HG02798 (cell line): ENCODE data around the gene TIMP4.

ENCODE experiments used
- ATAC-seq: cut with Tn5 transposase; IDR thresholded peaks from one replicate; pipeline ENCODE4 v1.9.1; 2021; ENCODE audit warnings: mild to moderate bottlenecking; ENCODE audit not compliant: unreplicated experiment, poor library complexity

Gene TIMP4

DNA sequence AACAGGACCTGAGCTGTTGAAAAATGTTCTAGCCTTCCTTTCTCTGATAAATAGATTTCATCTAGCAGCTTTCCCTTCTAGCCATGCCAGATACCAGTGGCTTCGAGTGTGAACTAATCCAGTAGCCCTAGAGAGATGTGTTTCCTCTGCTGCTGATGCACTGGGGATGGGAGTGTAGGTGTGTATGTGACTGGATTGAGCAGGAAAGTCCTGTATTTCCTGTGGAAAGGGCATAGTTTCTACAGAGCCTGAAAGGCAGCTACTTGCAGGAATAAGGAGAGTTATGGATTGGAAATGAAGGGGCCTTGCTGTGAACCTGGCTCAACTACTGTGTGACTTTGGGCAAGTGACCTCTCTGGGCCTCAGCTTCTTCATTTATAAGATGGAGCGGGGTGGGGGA is 8.6 kb downstream of the TIMP4 start:
- no peak for ATAC-seq

DNA sequence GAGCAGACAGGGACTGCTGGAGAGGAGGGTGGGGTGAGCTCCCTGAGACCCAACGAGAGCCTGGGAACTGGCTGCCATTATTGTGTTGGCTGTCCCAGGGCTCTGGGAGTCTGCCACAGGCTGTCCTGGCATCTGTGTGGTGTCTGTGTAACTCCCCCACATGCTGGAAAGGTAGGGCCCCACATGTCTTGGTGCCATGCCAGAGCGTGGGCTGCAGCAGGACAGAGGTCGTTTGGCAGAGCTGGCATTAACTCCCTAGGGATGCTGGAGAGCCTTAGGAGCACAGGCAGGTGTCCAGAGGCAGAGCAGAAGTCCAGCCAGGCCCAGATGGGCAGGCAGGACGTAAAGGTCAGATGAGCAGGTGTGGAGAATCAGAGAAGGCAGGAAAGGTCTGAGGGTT is 9.7 kb downstream of the TIMP4 start:
- no peak for ATAC-seq

DNA sequence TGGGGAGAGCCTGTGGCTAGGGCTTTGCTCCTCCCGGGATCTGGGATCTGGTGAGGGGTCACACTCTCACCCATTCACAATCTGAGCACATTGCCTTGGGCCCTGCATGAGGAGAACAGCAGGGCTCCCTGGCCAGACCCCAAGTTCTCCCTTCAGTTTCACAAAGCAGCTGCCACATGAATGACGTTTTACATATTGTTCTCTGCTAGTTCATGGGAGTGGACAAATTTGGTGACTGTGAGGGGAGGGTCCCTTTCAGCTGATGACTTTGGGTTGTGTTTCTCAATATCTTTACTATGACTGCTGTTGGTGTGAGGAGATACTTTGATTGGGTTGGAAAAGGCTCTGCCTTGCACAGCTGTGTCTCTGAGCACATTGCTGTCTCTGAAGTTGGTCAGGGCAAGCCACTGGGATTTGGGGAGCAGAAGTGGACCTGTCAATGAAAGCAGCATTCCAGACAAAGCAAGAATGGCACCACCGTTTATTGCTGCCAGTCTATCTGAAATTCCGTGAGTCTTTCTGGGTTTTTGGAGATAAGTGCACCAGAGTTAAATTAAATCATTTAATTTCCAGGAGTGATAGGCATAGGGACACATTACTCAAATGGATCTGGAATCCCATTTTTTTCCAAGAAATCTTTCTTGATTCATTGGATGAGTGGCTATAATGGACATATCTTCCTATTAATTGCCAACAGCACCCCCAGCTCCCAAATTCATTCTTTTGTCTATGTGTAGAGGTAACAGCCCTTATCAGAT is 10.3 kb downstream of the TIMP4 start:
- no peak for ATAC-seq

GRCh38 chr3:12147049-12147780 is 11.5 kb downstream of the TIMP4 start:
- no peak for ATAC-seq

DNA sequence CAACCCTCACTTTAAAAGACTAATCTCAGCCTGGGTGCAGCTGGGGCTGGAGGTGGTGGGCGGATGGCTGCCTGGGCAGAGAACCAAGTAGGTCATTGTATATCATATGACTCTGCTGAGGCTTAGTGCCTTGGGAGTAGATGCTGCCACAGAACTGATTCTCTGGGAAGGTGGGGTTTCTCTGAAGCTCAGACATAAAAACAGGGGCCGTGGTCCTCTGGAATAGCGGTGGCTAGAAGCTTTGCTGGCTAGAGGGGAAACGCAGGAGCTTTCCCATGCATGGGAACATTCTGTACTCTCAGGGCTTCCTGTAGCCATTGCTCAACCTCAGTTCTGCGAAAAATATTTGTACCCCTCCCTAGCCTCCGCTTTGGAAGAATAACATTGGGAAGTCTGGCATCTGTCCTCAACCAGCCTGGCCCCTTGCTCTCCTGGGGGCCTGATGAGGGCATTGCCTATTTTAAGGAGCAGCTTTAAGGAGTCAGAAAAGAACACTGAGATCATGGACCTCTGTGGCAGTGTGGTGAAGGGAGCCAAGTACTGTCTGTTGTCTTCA is 14.7 kb downstream of the TIMP4 start:
- ATAC-seq, result no peak

DNA sequence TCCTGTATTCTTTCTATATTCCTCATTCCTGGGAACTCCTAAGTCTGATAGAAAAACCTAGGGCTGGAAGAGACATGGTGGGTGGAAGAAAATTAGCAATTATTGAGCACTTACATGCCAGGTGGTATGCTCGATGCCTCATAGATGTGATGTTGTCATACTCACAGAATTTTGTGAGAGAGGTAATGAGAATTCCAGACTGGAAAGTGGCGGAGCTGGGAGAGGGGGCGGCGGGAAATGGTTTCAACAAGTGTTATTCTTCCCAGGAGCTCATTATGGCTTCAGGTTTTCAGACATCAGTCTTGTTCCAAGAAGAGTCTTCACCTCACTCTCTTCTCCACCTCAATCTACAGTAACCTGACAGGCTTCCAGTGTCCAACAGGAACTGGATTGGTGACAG is 16.2 kb downstream of the TIMP4 start:
- no peak for ATAC-seq

GRCh38 chr3:12141350-12141749 is 17.4 kb downstream of the TIMP4 start:
- no peak for ATAC-seq

GRCh38 chr3:12139111-12139511 is 19.6 kb downstream of the TIMP4 start:
- no peak for ATAC-seq

DNA sequence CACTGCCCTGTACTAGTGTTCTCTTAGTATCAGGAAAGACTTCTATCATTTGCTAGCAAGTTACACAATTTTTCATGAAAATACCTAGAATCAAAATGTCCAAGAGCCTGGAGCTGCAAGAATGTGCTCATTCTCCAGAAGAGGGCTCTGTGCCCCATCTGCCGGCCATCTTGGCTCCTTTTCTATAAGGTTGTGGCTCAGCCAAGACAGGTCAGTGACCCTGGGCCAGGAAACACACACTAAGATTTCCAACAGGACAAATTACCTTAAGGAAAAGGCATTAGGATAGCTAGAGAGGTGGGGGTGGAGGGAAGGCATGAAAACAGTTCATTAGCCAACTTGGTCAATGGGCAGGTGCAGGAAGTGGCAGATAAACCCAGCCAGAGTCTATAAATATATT is 20.7 kb downstream of the TIMP4 start:
- peak; percentile 37 for ATAC-seq

GRCh38 chr3:12136371-12136770 is 22.3 kb downstream of the TIMP4 start:
- ATAC-seq, result no peak

DNA sequence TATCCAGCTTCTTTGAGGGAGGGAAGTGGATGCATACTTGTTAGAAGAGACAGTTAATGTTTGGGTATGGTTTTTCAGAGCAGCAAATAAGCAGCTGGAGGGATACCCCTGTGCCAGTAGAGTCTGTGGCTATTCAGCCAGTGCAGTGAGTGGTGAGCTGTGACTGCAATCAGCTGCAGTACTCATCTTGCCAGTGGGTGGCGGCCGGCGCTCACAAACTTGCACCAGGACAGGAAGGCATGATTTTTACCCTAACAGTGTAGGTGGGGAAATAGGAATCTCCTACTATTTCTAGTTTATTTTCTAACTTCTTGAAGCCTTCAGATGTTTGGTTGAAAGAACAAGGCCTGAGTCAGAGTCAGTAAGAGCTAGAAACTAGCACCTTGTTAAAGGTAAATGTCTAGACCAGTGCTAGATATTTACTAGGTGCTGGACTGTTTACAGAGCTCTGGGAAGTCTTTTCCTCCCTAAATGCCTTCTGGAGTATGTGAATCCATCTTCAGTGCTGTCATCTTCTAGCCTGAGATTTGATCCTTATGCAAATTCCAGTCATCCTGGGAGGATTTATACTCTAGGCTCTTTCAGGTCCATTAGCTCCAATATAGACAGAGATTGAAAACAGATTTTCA is 23.6 kb downstream of the TIMP4 start:
- peak; percentile 85 for ATAC-seq

DNA sequence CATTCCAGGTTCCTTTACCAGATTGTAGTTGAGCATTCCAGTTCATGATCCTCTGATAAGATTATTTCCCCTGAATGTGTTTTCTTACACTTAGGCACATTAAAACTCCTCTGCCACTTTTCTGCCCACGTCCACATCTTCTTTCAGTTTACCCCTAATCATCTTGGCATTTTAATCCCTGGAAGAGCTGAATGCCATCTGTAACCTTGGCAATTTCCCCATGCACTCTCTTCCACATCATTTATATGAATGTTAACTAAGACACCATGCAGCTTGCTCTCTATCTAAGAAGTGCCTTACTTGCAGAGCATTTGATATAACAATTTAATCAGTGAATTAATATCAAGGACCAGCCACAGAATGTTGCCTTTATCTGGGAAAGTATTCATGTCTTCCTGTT is 25.8 kb downstream of the TIMP4 start:
- ATAC-seq, result no peak

GRCh38 chr3:12131351-12132090 is 27.2 kb downstream of the TIMP4 start:
- no peak for ATAC-seq

- no peak for ATAC-seq
These were observed 31.3 kb downstream of the TIMP4 start for GRCh38 chr3:12127391-12127790.

DNA sequence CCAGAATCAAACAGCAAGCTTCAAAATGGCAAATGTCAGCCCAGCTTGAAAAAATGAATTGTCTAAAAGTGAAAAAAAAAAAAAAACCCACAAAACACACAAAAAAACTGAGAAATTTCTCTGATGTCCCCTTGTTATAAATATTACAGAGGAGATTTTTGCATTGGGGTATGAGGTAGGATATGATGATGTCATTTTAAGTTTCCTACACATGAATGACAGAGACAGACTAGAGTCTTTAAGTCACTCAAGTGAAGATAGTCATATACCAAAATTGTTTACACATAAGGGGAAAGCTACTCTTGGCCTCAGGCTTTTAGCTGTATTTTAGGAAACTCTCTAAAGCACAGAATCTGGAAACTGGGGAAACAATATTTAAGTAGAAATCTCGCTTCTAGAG is 32.9 kb downstream of the TIMP4 start:
- no peak for ATAC-seq

- no peak for ATAC-seq
These were observed 37.2 kb downstream of the TIMP4 start for GRCh38 chr3:12121466-12121865.

DNA sequence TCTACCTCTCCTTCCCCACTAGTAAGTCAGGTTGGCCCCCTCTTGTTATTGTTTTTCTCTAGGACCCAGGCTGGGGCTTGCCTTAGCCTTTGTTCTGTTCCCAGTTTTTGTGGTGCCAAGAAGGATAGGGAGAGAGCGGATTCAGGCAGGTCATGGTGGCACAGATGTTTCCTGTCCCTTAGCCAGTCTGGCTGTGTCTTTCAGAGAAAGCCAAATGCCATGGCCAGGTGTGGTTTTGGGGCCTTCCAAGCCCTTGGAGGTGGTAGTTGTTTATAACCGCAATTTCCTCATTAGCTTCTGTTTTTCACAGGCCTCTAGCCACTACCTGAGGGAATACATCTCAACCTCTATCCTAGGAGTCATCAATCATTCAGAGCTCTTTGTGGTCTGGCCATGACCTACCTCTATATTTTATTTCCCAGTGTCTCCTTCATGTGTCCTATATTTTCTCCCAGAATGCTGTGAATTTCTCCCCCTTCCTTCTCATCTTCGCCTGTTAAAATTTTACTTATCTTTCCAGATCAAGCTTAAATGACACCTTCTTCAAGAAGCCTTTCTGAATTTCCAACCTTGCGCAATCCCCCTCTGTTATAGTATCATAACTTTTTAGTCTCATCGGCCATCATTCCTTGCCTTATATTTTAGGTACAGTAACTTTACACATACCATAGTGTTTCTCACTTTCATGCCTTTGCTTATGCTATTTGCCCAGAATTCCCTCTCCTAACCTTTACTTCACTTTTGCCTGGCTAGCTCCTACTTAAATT is 38.2 kb downstream of the TIMP4 start:
- ATAC-seq, result no peak

DNA sequence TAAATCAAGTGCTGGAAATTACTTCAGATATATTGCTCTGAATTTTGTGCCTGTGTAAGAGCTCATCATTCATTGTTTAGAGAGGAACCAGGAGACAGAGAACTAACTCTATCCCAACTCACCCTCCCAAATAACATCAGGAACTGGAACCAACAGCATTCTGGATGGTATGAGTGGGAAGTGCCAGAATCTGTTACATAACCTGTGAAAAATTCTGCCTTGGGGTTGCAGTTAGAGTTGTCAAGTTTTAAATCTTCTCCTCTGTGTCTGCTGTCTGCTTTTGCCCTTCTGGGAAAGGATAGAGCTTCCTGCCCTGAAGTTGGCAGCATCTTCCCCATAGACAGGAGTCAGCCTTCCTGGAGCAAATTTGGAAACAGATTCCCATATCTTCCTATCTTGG is 41.2 kb downstream of the TIMP4 start:
- no peak for ATAC-seq

- no peak for ATAC-seq
These were observed 41.8 kb downstream of the TIMP4 start for GRCh38 chr3:12116870-12117269.

DNA sequence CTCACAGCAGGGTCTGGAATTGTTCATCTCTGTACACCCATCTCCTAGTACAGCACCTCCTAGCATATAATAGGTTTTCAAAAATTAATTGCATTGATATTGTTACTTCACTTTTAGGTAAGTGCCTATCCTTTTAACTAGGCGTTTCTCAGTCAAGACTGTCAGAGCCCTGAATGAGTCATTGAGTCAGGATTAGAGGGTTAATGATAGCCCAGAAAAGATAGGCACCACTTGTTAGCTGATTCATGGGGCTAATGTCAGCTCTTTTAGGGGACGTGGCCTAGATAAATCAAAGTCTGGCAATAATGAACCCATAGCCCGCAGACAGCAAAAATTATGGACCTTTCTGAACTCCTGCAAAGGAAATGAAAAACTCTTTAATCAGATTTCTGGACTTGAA is 42.9 kb downstream of the TIMP4 start:
- ATAC-seq, result no peak
